ENCODE data around the gene ANKRD31. TPM values are rescaled to one million over a fixed set of nuclear protein-coding genes. Genes with fewer than 3 reads are reported as not detected.
"Not testable (repeated sequence)": the region's sequence is repeated elsewhere in the genome, so short reads cannot be mapped to it uniquely, and the experiment has no call there.

Gene ANKRD31
- total RNA-seq, 1 donor from 2014 or later: not detected

- intact Hi-C loops (cut with micrococcal nuclease): no loop called here
- no peak for DNase-seq
- no peak for ATAC-seq
Measured at GRCh38 chr5:75242067-75242466, 5.4 kb upstream of the ANKRD31 start.

- no peak for DNase-seq
- intact Hi-C loops (cut with micrococcal nuclease): no loop called here
- ATAC-seq: no peak
Measured at GRCh38 chr5:75239681-75240080, 3.0 kb upstream of the ANKRD31 start.

GRCh38 chr5:75235711-75236110 lies 967 bp downstream of the ANKRD31 start:
- intact Hi-C loops (cut with micrococcal nuclease): no loop called here
- ATAC-seq (no peak), DNase-seq (no peak)

- intact Hi-C loops (cut with micrococcal nuclease): no loop called here
- ATAC-seq (no peak), DNase-seq (no peak)
Measured at GRCh38 chr5:75234251-75234650, 2.4 kb downstream of the ANKRD31 start.

GRCh38 chr5:75226916-75227315 lies 9.8 kb downstream of the ANKRD31 start:
- intact Hi-C loops (cut with micrococcal nuclease): no loop called here
- DNase-seq (no peak), ATAC-seq (no peak)

- intact Hi-C loops (cut with micrococcal nuclease): no loop called here
- ATAC-seq (no peak), DNase-seq (no peak)
Measured at GRCh38 chr5:75225506-75225905, 11.2 kb downstream of the ANKRD31 start.

GRCh38 chr5:75220787-75221186 lies 15.9 kb downstream of the ANKRD31 start:
- intact Hi-C loops (cut with micrococcal nuclease); DNase-seq; ATAC-seq: not testable (repeated sequence)

- DNase-seq (no peak), ATAC-seq (no peak)
- intact Hi-C loops (cut with micrococcal nuclease): no loop called here
Measured at GRCh38 chr5:75214928-75215327, 21.8 kb downstream of the ANKRD31 start.

- ATAC-seq: no peak
- intact Hi-C loops (cut with micrococcal nuclease): no loop called here
Measured at GRCh38 chr5:75214409-75214808, 22.3 kb downstream of the ANKRD31 start.

GRCh38 chr5:75203604-75204003 lies 33.1 kb downstream of the ANKRD31 start:
- DNase-seq (no peak), ATAC-seq (no peak)
- intact Hi-C loops (cut with micrococcal nuclease): no loop called here

More at GRCh38 chr5:75214409-75214808, 22.3 kb downstream of the ANKRD31 start:
- no peak for DNase-seq

- ATAC-seq (no peak), DNase-seq (no peak)
- intact Hi-C loops (cut with micrococcal nuclease): no loop called here
Measured at GRCh38 chr5:75202935-75203334, 33.7 kb downstream of the ANKRD31 start.

- no peak for ATAC-seq
- no peak for DNase-seq
- intact Hi-C loops (cut with micrococcal nuclease): no loop called here
Measured at GRCh38 chr5:75200776-75201175, 35.9 kb downstream of the ANKRD31 start.

GRCh38 chr5:75199946-75200345 lies 36.7 kb downstream of the ANKRD31 start:
- ATAC-seq (no peak), DNase-seq (no peak)
- intact Hi-C loops (cut with micrococcal nuclease): no loop called here

- intact Hi-C loops (cut with micrococcal nuclease): no loop called here
- no peak for DNase-seq
- ATAC-seq: no peak
Measured at GRCh38 chr5:75199071-75199470, 37.6 kb downstream of the ANKRD31 start.

- no peak for ATAC-seq
- DNase-seq: no peak
- intact Hi-C loops (cut with micrococcal nuclease): no loop called here
Measured at GRCh38 chr5:75197745-75198144, 38.9 kb downstream of the ANKRD31 start.

GRCh38 chr5:75192804-75193203 lies 43.9 kb downstream of the ANKRD31 start:
- DNase-seq: no peak
- ATAC-seq: no peak
- intact Hi-C loops (cut with micrococcal nuclease): no loop called here

- DNase-seq (no peak), ATAC-seq (no peak)
- intact Hi-C loops (cut with micrococcal nuclease): no loop called here
Measured at GRCh38 chr5:75192264-75192663, 44.4 kb downstream of the ANKRD31 start.

GRCh38 chr5:75190227-75190626 lies 46.5 kb downstream of the ANKRD31 start:
- ATAC-seq: no peak
- intact Hi-C loops (cut with micrococcal nuclease): no loop called here

GRCh38 chr5:75189353-75189752 lies 47.3 kb downstream of the ANKRD31 start:
- DNase-seq: no peak
- no peak for ATAC-seq
- intact Hi-C loops (cut with micrococcal nuclease): no loop called here

More at GRCh38 chr5:75190227-75190626, 46.5 kb downstream of the ANKRD31 start:
- DNase-seq: no peak

- DNase-seq (no peak), ATAC-seq (no peak)
- intact Hi-C loops (cut with micrococcal nuclease): no loop called here
Measured at GRCh38 chr5:75185763-75186162, 50.9 kb downstream of the ANKRD31 start.

- DNase-seq; intact Hi-C loops (cut with micrococcal nuclease); ATAC-seq: not testable (repeated sequence)
Measured at GRCh38 chr5:75176009-75176408, 60.7 kb downstream of the ANKRD31 start.

- DNase-seq; intact Hi-C loops (cut with micrococcal nuclease); ATAC-seq: not testable (repeated sequence)
Measured at GRCh38 chr5:75174872-75175271, 61.8 kb downstream of the ANKRD31 start.
